ENCODE data around the gene C1orf52. TPM values are rescaled to one million over a fixed set of nuclear protein-coding genes. Genes with fewer than 3 reads are reported as not detected.

The C1orf52 gene
- total RNA-seq, 2 experiments from 2014 or later: 62.4 to 66.6 TPM

- Mint-ChIP-seq H3K4me1 (ENCODE audit: low read depth) (peaks cover 10% of the 10 kb centered on the region), H3K9me3 (no peaks in the 10 kb centered on the region), H3K27ac (no peak overlapping the region), H3K27me3 (no peaks in the 10 kb centered on the region), H3K4me3 (no peak overlapping the region), H3K36me3 (ENCODE audit: low read depth) (no peaks in the 10 kb centered on the region)
- intact Hi-C loops (cut with DNase I, micrococcal nuclease): no loop called here
- Histone ChIP-seq H3K27me3 (ENCODE audit: control insufficient read depth in 1 of 2, insufficient read depth in 2 of 2, low read length in 2 of 2) (no peaks in the 10 kb centered on the region), H3K36me3 (ENCODE audit: insufficient read depth, low read length) (no peaks in the 10 kb centered on the region), H3K4me3 (ENCODE audit: low read length) (no peak overlapping the region), H3K9me3 (ENCODE audit: control insufficient read depth in 1 of 2, insufficient read depth in 1 of 2, low read length in 2 of 2) (no peaks in the 10 kb centered on the region), H3K4me1 (ENCODE audit: insufficient read depth, low read length) (peaks cover 13% of the 10 kb centered on the region), H3K27ac (ENCODE audit: low read depth in 1 of 2, low read length in 2 of 2) (no peak overlapping the region)
- no peak for ATAC-seq (ENCODE audit: poor library complexity)
- no peak for DNase-seq
- TF ChIP-seq, protein P1, sequence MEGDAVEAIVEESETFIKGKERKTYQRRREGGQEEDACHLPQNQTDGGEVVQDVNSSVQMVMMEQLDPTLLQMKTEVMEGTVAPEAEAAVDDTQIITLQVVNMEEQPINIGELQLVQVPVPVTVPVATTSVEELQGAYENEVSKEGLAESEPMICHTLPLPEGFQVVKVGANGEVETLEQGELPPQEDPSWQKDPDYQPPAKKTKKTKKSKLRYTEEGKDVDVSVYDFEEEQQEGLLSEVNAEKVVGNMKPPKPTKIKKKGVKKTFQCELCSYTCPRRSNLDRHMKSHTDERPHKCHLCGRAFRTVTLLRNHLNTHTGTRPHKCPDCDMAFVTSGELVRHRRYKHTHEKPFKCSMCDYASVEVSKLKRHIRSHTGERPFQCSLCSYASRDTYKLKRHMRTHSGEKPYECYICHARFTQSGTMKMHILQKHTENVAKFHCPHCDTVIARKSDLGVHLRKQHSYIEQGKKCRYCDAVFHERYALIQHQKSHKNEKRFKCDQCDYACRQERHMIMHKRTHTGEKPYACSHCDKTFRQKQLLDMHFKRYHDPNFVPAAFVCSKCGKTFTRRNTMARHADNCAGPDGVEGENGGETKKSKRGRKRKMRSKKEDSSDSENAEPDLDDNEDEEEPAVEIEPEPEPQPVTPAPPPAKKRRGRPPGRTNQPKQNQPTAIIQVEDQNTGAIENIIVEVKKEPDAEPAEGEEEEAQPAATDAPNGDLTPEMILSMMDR (IDR thresholded peaks at IDR 0.05): no peak
- ChIA-PET CTCF (interaction anchor here (1.0 to 1.6 kb wide), 2 partner anchors 19 to 105 kb away, joined by 3 read pairs; no protein-coding TSS in a partner anchor), POLR2A (no interaction called here)
These were observed 37.5 kb upstream of the C1orf52 start for GRCh38 chr1:85296980-85297379.

DNA sequence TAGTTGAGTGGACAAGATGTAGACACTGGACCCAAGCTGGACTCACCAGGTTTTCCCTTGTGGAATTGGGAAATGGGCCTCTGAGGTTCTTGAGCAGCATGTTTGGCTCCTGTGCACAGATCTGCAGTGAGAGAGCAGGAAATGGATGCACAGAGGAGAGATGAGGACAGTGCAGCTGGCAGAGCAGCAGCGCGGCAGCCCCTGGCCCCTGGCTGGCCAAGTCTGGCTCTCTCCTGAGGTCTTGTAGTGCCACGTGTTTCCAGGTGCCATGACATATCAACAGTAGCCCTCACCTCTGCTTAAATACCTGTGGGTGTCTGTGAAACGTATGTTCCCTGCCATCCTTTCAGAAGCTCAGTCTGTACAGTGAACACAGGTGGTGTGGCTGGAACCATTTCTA, 36.2 kb upstream of the C1orf52 start:
- Mint-ChIP-seq H3K27ac (no peak overlapping the region), H3K4me1 (ENCODE audit: low read depth) (peaks cover 10% of the 10 kb centered on the region), H3K27me3 (no peaks in the 10 kb centered on the region), H3K36me3 (ENCODE audit: low read depth) (no peaks in the 10 kb centered on the region), H3K9me3 (no peaks in the 10 kb centered on the region), H3K4me3 (no peak overlapping the region)
- POLR2A ChIA-PET: no interaction called here
- TF ChIP-seq, protein P1 (IDR thresholded peaks at IDR 0.05): no peak
- ATAC-seq (ENCODE audit: poor library complexity): no peak
- Histone ChIP-seq H3K4me1 (ENCODE audit: insufficient read depth, low read length) (peaks cover 13% of the 10 kb centered on the region), H3K4me3 (ENCODE audit: low read length) (no peak overlapping the region), H3K36me3 (ENCODE audit: insufficient read depth, low read length) (no peaks in the 10 kb centered on the region), H3K9me3 (ENCODE audit: control insufficient read depth in 1 of 2, insufficient read depth in 1 of 2, low read length in 2 of 2) (no peaks in the 10 kb centered on the region), H3K27me3 (ENCODE audit: control insufficient read depth in 1 of 2, insufficient read depth in 2 of 2, low read length in 2 of 2) (no peaks in the 10 kb centered on the region), H3K27ac (ENCODE audit: low read depth in 1 of 2, low read length in 2 of 2) (no peak overlapping the region)
- intact Hi-C loops (cut with DNase I, micrococcal nuclease): no loop called here
- CTCF ChIA-PET: interaction anchor here (1.3 kb wide), 1 partner anchor 13 kb away, joined by 3 read pairs; no protein-coding TSS in a partner anchor
- DNase-seq: no peak

GRCh38 chr1:85295006-85295431, 35.6 kb upstream of the C1orf52 start:
- no peak for DNase-seq
- Histone ChIP-seq H3K27me3 (ENCODE audit: control insufficient read depth in 1 of 2, insufficient read depth in 2 of 2, low read length in 2 of 2) (no peaks in the 10 kb centered on the region), H3K4me1 (ENCODE audit: insufficient read depth, low read length) (peaks cover 13% of the 10 kb centered on the region), H3K36me3 (ENCODE audit: insufficient read depth, low read length) (no peaks in the 10 kb centered on the region), H3K9me3 (ENCODE audit: control insufficient read depth in 1 of 2, insufficient read depth in 1 of 2, low read length in 2 of 2) (no peaks in the 10 kb centered on the region), H3K4me3 (ENCODE audit: low read length) (no peak overlapping the region), H3K27ac (ENCODE audit: low read depth in 1 of 2, low read length in 2 of 2) (no peak overlapping the region)
- intact Hi-C loops (cut with DNase I, micrococcal nuclease): no loop called here
- no peak overlapping the region for H3K4me3 Mint-ChIP-seq
- H3K4me1 Mint-ChIP-seq (ENCODE audit: low read depth): peaks cover 10% of the 10 kb centered on the region
- ATAC-seq (ENCODE audit: poor library complexity): no peak
- no peaks in the 10 kb centered on the region for H3K9me3 Mint-ChIP-seq
- H3K36me3 Mint-ChIP-seq (ENCODE audit: low read depth): no peaks in the 10 kb centered on the region
- TF ChIP-seq, protein P1 (IDR thresholded peaks at IDR 0.05): no peak
- H3K27me3 Mint-ChIP-seq: no peaks in the 10 kb centered on the region
- ChIA-PET POLR2A (no interaction called here), CTCF (no interaction called here)
- H3K27ac Mint-ChIP-seq: no peak overlapping the region

All from CD4-positive, alpha-beta T cell (primary cell).